ENCODE data around the gene PIAS4.

PIAS4 gene

GRCh38 chr19:3976495-3977241 lies 30.9 kb upstream of the PIAS4 start:
- DNase-seq (ENCODE audit: extremely low spot score, insufficient read length, low read depth) (no peak), FAIRE-seq (no peak)

GRCh38 chr19:3977242-3978143 lies 30.0 kb upstream of the PIAS4 start:
- FAIRE-seq (no peak), DNase-seq (ENCODE audit: extremely low spot score, insufficient read length, low read depth) (no peak)

- DNase-seq (ENCODE audit: extremely low spot score, insufficient read length, low read depth): no peak
- no peak for FAIRE-seq
These were observed 29.4 kb upstream of the PIAS4 start for GRCh38 chr19:3978145-3978544.

GRCh38 chr19:3979289-3979673 lies 28.3 kb upstream of the PIAS4 start:
- FAIRE-seq: no peak
- no peak for DNase-seq (ENCODE audit: extremely low spot score, insufficient read length, low read depth)

DNA sequence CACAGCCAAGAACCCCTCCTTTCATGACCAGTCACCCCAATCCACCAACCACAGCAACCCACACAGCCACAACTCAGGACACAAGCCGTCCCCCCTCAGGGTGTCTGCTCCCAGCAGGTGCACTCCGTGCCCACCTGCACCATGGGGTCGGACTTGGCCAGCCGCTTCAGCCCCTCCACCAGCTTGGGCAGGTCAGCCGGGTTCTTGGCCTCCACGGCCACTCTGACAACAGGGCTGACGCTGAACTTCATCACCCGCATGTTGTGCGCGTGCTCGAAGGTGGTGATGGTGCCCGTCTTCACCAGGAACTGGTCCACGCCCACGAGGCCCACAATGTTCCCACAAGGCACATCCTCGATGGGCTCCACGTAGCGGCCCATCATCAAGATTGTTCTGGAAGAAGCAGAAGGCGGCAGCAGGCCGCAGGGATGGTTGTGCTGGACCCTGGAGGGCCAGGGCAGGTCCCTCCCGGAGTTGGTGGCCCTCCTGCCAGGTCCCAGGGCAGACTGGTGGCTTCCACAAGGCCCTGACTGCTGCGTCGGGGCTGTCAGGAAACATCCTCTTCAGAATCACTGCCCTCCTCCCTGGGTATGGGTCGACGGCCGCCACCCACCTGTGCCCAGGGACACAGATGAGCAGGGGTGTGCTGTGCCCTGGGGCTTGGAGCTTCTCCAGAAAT lies 27.7 kb upstream of the PIAS4 start:
- FAIRE-seq (no peak), DNase-seq (ENCODE audit: extremely low spot score, insufficient read length, low read depth) (no peak)

DNA sequence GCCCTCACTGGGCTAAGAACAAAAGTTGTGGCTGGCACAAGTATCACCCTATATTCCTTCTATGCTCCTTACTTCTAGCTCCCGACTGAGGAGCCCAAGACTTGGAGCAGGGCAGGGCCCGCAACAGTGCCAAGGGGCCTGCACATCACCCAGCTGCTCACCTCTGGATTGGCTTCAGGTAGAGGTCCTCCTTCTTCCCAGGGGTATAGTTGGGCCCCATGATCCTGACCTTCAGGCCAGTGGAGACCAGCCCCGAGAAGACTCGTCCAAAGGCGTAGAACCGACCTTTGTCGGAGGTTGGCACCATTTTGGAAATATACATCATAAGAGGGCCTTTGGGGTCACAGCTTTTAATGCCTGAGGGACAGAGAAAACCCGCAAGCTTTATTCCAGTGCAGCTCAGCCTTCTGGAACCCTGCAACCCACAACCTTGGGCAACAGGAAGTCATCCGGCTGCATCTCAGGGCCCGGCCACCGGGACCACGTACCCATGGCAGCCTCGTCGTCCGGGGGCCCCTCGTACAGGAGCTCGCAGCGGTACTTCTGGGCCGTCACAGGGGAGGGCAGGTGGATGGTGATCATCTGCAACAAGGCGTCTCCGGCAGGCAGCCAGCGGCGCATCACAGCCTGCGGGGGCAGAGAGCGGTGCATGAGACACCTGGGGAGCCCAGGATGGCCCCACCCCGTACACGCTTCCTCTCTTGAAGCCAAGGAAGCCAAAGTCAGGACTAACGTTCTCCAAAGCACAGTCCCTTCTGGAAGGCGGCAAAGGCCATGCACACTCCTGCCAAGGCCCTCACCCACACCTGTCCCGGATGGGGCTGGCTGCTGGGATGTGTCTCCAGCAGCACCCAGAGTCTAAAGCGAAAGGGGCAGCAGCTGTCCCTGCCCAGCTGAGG lies 26.9 kb upstream of the PIAS4 start:
- FAIRE-seq (no peak), DNase-seq (ENCODE audit: extremely low spot score, insufficient read length, low read depth) (no peak)

DNA sequence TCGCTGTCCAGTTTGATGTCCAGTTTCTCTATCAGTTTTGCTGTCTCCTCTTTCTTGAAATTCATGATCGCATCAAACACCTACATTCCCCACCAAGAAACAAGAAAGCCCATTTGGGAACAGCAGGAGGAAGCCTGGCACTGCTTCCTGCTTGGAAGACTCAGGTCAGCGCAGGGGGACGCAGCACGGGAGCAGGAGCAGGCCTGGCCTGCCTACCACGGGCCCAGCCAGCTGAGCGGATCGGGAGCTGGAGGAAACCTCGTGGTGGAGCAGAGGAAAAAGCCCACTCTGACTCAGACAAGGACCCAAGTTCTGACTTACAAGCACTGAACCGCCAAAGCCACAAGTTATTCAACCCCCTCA lies 26.2 kb upstream of the PIAS4 start:
- FAIRE-seq: no peak

GRCh38 chr19:3981736-3982681 lies 25.5 kb upstream of the PIAS4 start:
- DNase-seq (ENCODE audit: extremely low spot score, insufficient read length, low read depth) (no peak), FAIRE-seq (no peak)

More for the DNA sequence above, 26.2 kb upstream of the PIAS4 start:
- no peak for DNase-seq (ENCODE audit: extremely low spot score, insufficient read length, low read depth)

GRCh38 chr19:3982701-3983541 lies 24.6 kb upstream of the PIAS4 start:
- DNase-seq (ENCODE audit: extremely low spot score, insufficient read length, low read depth) (no peak), FAIRE-seq (no peak)

DNA sequence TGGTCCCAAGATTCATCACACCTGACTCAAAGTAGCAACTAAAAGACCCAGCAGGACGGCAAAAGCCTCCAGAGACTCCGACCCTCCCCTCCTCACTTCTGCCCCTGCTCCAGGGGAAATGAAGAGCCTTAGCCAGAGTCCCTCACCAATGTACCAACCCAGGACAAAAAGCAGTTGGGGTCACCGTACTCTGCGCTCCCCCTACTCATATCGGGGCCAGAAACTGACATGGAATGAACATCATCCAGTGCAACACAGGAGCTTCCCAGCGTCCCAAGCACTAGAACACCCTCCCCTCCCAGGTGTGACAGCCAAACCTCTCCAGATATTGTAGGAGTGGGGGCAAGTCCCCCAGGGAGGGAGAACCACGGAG lies 24.0 kb upstream of the PIAS4 start:
- FAIRE-seq: no peak
- no peak for DNase-seq (ENCODE audit: extremely low spot score, insufficient read length, low read depth)

- DNase-seq (ENCODE audit: extremely low spot score, insufficient read length, low read depth) (no peak), FAIRE-seq (no peak)
These were observed 23.5 kb upstream of the PIAS4 start for GRCh38 chr19:3983936-3984583.

DNA sequence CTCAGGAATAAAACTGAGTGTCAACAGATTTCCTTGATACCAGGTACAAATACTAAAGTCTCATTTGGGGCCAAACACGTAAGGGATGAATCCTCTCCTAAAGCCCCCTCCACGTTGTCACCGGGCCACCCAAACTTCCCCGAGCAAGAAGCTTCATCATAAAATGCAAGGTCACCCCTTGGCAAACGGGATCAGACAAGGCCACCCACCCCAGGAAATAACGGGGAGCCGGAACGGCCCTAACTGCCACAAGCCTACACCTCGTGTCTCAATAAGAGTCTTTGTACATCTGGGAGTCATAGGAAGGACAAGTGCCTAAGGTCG lies 23.0 kb upstream of the PIAS4 start:
- FAIRE-seq (no peak), DNase-seq (ENCODE audit: extremely low spot score, insufficient read length, low read depth) (no peak)

GRCh38 chr19:3984908-3985642 lies 22.5 kb upstream of the PIAS4 start, which contains the start of gene EEF2:
EEF2 (minus strand) TSS chr19:3985463; CDS start chr19:3985380, 83 bp downstream.
- DNase-seq (ENCODE audit: extremely low spot score, insufficient read length, low read depth) (peak; percentile 85), FAIRE-seq (peak; percentile 82)

DNA sequence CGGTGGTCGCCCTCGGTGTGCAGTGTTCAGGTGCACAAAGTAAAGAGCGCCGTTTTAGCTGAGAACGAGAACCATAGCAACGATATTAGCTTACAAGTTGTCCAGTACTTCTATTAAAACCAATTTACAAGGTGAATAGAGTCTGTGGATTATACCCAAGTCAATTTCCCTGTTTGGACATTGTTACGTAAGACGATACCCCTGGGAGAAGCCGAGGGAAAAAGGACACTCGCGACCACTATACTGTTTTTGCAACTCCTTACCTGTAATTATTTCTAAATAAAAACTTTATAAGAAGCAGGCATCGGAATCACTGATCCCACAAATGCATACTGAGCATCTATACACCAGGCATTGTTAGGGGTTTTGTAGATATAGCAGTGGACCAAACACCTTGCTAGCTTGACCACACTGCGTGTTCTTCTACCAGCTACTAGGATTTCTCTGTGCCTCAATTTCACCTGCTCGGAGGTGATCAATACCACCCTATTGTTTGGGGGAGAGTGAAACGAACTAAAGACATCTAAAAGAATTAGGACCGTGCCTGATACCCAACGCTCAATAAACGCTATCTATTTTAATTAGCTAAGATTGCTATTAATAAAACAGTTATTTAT lies 21.8 kb upstream of the PIAS4 start:
- no peak for DNase-seq (ENCODE audit: extremely low spot score, insufficient read length, low read depth)
- no peak for FAIRE-seq

DNA sequence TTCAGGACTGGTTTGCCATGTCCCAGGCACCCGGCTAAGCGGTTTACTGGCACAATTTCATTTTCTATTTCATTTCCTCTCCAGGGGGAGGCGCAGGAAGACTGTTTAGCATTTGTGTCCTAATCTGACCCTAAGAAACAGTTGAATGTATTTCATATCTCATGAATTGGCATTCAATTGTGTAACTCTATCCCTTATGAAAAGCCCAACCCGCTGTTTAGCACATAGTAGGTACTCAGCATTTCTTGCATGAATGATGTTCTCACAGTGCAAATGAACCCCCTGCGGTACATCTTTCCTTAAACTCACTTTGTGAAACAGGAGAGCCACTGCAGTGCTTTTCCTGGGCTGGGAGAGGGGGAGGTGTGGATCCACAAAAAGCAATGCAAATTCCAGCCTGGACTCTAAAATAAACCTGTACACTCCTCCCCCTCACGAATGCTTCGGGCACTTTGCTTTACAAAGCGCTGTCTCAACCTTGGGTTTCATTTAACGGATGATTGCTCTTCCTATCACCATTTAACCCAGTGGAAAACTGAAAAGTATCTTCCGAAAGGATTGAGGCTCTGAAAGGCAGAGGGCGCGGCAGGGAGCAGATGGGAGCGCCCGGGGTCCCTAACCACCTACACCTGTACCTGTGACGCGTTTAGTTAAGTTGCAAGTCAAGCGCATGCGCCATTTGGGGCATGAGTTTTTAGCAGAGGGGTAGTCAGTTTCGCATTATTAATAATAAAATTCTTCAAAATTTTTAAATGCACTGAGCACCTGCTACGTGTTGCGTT lies 21.1 kb upstream of the PIAS4 start:
- DNase-seq (ENCODE audit: extremely low spot score, insufficient read length, low read depth) (no peak), FAIRE-seq (peak; percentile 47)
